OCI-LY7 (cell line): ENCODE measurements around the gene PPIL1. TPM values are rescaled to one million over a fixed set of nuclear protein-coding genes. Genes with fewer than 3 reads are reported as not detected.

Experiments used
- BruUV-seq: library from RNA; stranded (reverse); fragments of 400-500 nt; replicated peaks from 2 replicates; lab custom pipeline; 2021; lab: Mats Ljungman, UMichigan
- CTCF ChIA-PET: fragments of 300-600 bp; sonication (Branson Sonifier 250); formaldehyde crosslinking; loops from one replicate; lab custom pipeline; 2022; ENCODE audit warnings: antibody characterized with exemption; ENCODE audit not compliant: unreplicated experiment; lab: Charles Lee
- POLR2A ChIA-PET: fragments of 300-600 bp; sonication (Branson Sonifier 250); formaldehyde crosslinking; loops from one replicate; lab custom pipeline; 2022; ENCODE audit warnings: antibody characterized with exemption; lab: Charles Lee
- DNase-seq: peaks from one replicate; pipeline ENCODE4 v3.0.0-alpha.2; 2015; ENCODE audit warnings: low spot score
- H2AFZ ChIP-seq: fragments of 200-600 bp; sonication (generic), shearing (Covaris generic); 2 replicates; pipeline ENCODE4 v1.6.1; 2014; ENCODE audit warnings: mild to moderate bottlenecking, antibody characterized with exemption, low read length, moderate library complexity
- H3K27ac ChIP-seq: fragments of 200-600 bp; sonication (generic); 2 replicates; pipeline ENCODE4 v1.5.1; 2014; ENCODE audit warnings: mixed run types, low read depth, mild to moderate bottlenecking, moderate library complexity, low read length, inconsistent platforms; ENCODE audit not compliant: poor library complexity, severe bottlenecking
- H3K36me3 ChIP-seq: fragments of 200-600 bp; sonication (generic); 2 replicates; pipeline ENCODE4 v1.6.1; 2014; ENCODE audit warnings: mild to moderate bottlenecking, antibody characterized with exemption, low read length, moderate library complexity, mixed read lengths; ENCODE audit not compliant: insufficient read depth
- H3K4me1 ChIP-seq: fragments of 200-600 bp; sonication (generic); 2 replicates; pipeline ENCODE4 v1.5.1; 2014; ENCODE audit warnings: mild to moderate bottlenecking, low read length; ENCODE audit not compliant: insufficient read depth, poor library complexity, severe bottlenecking
- H3K4me2 ChIP-seq: fragments of 200-600 bp; sonication (generic); 2 replicates; pipeline ENCODE4 v1.6.1; 2014; ENCODE audit warnings: mild to moderate bottlenecking, low read length
- H3K4me3 ChIP-seq: fragments of 200-600 bp; sonication (generic); 2 replicates; pipeline ENCODE4 v1.5.1; 2014; ENCODE audit warnings: mild to moderate bottlenecking, low read depth, low read length; ENCODE audit not compliant: poor library complexity, severe bottlenecking
- H3K79me2 ChIP-seq: fragments of 200-600 bp; sonication (generic); 2 replicates; pipeline ENCODE4 v1.6.1; 2016; ENCODE audit warnings: low read depth, mild to moderate bottlenecking, low read length, moderate library complexity, mixed read lengths; ENCODE audit not compliant: insufficient read depth
- H3K9me2 ChIP-seq: fragments of 200-600 bp; sonication (generic); 2 replicates; pipeline ENCODE4 v1.6.1; 2016; ENCODE audit warnings: mild to moderate bottlenecking, low read length, mixed read lengths; ENCODE audit not compliant: insufficient read depth
- H3K9me3 ChIP-seq: fragments of 200-600 bp; sonication (generic); 2 replicates; pipeline ENCODE4 v1.6.1; 2014; ENCODE audit warnings: mild to moderate bottlenecking, mixed run types, low read length, mixed read lengths
- H4K20me1 ChIP-seq: fragments of 200-600 bp; sonication (generic); 2 replicates; pipeline ENCODE4 v1.6.1; 2014; ENCODE audit warnings: mild to moderate bottlenecking, antibody characterized with exemption, low read length, moderate library complexity, mixed read lengths; ENCODE audit not compliant: insufficient read depth
- CTCF ChIP-seq: fragments of 200-600 bp; sonication (generic); conservative IDR thresholded peaks from 2 replicates; pipeline ENCODE4 v1.5.1; 2014; ENCODE audit warnings: mild to moderate bottlenecking, antibody characterized with exemption, low read length, moderate library complexity, mixed read lengths
- EZH2phosphoT487 ChIP-seq: fragments of 200-600 bp; sonication (generic); IDR thresholded peaks from 2 replicates; pipeline ENCODE4 v1.6.1; 2018; ENCODE audit warnings: low read depth, borderline replicate concordance, mild to moderate bottlenecking, mixed run types, antibody characterized with exemption, low read length, moderate library complexity, mixed read lengths
- intact Hi-C: fragments of 100-400 bp; cut with micrococcal nuclease; formaldehyde crosslinking; loops from one replicate; pipeline ENCODE4 v1.10.0; 2022; ENCODE audit not compliant: unreplicated experiment
- total RNA-seq, 2 experiments: library from RNA; depleted of rRNA in 1 of 2; stranded (reverse); fragments of >200 nt in 1 of 2; shearing (Covaris generic) in 1 of 2; gene quantifications; 2 replicates each; pipeline ENCODE4 v1.2.3, GENCODE V29; 2014 to 2022

Gene PPIL1
- total RNA-seq, 2 experiments from 2014 or later, result 38.9 to 40.0 TPM

GRCh38 chr6:36809941-36810803, 64.4 kb downstream of the PPIL1 start:
- Histone ChIP-seq H3K79me2 (no peaks in the 10 kb centered on the region), H2AFZ (no peak overlapping the region), H3K4me2 (no peak overlapping the region), H3K4me3 (no peak overlapping the region), H3K9me2 (no peaks in the 10 kb centered on the region), H4K20me1 (no peaks in the 10 kb centered on the region), H3K36me3 (no peaks in the 10 kb centered on the region), H3K27ac (no peak overlapping the region), H3K9me3 (no peaks in the 10 kb centered on the region), H3K4me1 (no peaks in the 10 kb centered on the region)
- intact Hi-C loops, result no loop called here
- DNase-seq, result no peak
- POLR2A ChIA-PET, result interaction anchor here (0.9 to 1.7 kb wide), 2 partner anchors 9 to 64 kb away, joined by 4 to 5 read pairs; partner anchors contain the start of gene PPIL1
- CTCF ChIA-PET, result no interaction called here
- TF ChIP-seq CTCF (no peak), EZH2phosphoT487 (no peak)
- no TSS peak for BruUV-seq

DNA sequence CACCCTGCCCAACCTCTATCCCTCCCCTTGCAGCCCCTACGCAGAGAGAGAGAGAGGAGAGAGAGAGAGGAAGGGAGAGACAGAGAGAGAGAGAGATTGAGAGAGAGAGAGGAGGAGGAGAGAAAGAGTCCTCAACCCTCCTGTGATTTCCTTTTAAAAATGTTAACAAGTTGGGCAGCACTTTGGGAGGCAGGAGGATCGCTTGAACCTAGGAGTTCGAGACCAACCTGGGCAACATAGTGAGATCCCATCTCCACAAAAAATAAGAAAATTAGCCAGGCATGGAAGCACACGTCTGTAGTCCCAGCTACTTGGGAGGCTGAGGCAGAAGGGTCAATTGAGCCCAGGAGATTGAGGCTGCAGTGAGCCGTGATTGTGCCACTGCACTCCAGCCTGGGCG, 65.4 kb downstream of the PPIL1 start:
- CTCF ChIA-PET, result no interaction called here
- H2AFZ ChIP-seq, result no peak overlapping the region
- no peaks in the 10 kb centered on the region for H3K4me1 ChIP-seq
- no peak overlapping the region for H3K4me2 ChIP-seq
- DNase-seq, result no peak
- no peaks in the 10 kb centered on the region for H3K36me3 ChIP-seq
- BruUV-seq, result no TSS peak
- H3K79me2 ChIP-seq, result no peaks in the 10 kb centered on the region
- no peaks in the 10 kb centered on the region for H4K20me1 ChIP-seq
- no peak overlapping the region for H3K27ac ChIP-seq
- POLR2A ChIA-PET, result interaction anchor here (0.6 to 0.9 kb wide), 2 partner anchors 65 to 430 kb away, joined by 3 to 5 read pairs; partner anchors contain the start of gene PPIL1
- H3K9me3 ChIP-seq, result no peaks in the 10 kb centered on the region
- TF ChIP-seq CTCF (no peak), EZH2phosphoT487 (no peak)
- H3K9me2 ChIP-seq, result no peaks in the 10 kb centered on the region
- H3K4me3 ChIP-seq, result no peak overlapping the region
- intact Hi-C loops, result no loop called here

GRCh38 chr6:36808634-36809033, 66.0 kb downstream of the PPIL1 start:
- H4K20me1 ChIP-seq, result no peaks in the 10 kb centered on the region
- BruUV-seq, result no TSS peak
- H3K9me2 ChIP-seq, result no peaks in the 10 kb centered on the region
- ChIA-PET CTCF (no interaction called here), POLR2A (interaction anchor here (0.6 kb wide), 1 partner anchor 429 kb away, joined by 3 read pairs; no protein-coding TSS in a partner anchor)
- TF ChIP-seq EZH2phosphoT487 (no peak), CTCF (no peak)
- H3K79me2 ChIP-seq, result no peaks in the 10 kb centered on the region
- H2AFZ ChIP-seq, result no peak overlapping the region
- H3K9me3 ChIP-seq, result no peaks in the 10 kb centered on the region
- H3K4me2 ChIP-seq, result no peak overlapping the region
- intact Hi-C loops, result no loop called here
- H3K4me1 ChIP-seq, result no peaks in the 10 kb centered on the region
- DNase-seq, result no peak
- H3K4me3 ChIP-seq, result no peak overlapping the region
- no peak overlapping the region for H3K27ac ChIP-seq
- no peaks in the 10 kb centered on the region for H3K36me3 ChIP-seq
